ENCODE data around the gene PRKCD. TPM values are rescaled to one million over a fixed set of nuclear protein-coding genes. Genes with fewer than 3 reads are reported as not detected.
A peak's percentile ranks its signal among the peaks of the same experiment; 100 is the strongest.

Gene PRKCD
- total and polyA plus RNA-seq, 2 donors (not counting 1 experiment from before 2014, with no cell fraction given), result 46.7 to 68.8 TPM

GRCh38 chr3:53158765-53159155 is 2.2 kb upstream of the PRKCD start:
- Histone ChIP-seq H3K4me3 (ENCODE audit: control extremely low read depth in 1 of 5, extremely low read depth in 1 of 5, insufficient read depth in 1 of 5, low read depth in 2 of 5, low read length in 4 of 5) (no peak overlapping the region), H3K27me3 (replicated peaks in 1 of 4; ENCODE audit: control extremely low read depth in 1 of 4, control insufficient read depth in 3 of 4, insufficient read depth in 4 of 4, low read length in 3 of 4) (peaks cover 0 to 31% (median 12%) of the 10 kb centered on the region in 4 experiments), H4K20me1 (ENCODE audit: control insufficient read depth, insufficient read depth, low read length, poor library complexity, severe bottlenecking) (peaks cover 18% of the 10 kb centered on the region), H3K27ac (ENCODE audit: low read length in 2 of 2) (no peak overlapping the region), H3K4me2 (replicated peaks; ENCODE audit: low read depth, low read length, poor library complexity, severe bottlenecking) (peak overlapping the region; percentile 36), H3K9me3 (ENCODE audit: control extremely low read depth in 1 of 3, control insufficient read depth in 2 of 3, insufficient read depth in 1 of 3, low read length in 2 of 3) (no peaks in the 10 kb centered on the region), H3K79me2 (ENCODE audit: control insufficient read depth, insufficient read depth, low read length) (peaks cover 44% of the 10 kb centered on the region), H2AFZ (ENCODE audit: insufficient read depth, low read depth, low read length, poor library complexity, severe bottlenecking) (no peak overlapping the region), H3K36me3 (replicated peaks in 1 of 2; ENCODE audit: control extremely low read depth in 1 of 2, control insufficient read depth in 1 of 2, extremely low read depth in 1 of 2, insufficient read depth in 2 of 2, low read length in 1 of 2) (peaks cover 0 to 4% of the 10 kb centered on the region in 2 experiments), H3K4me1 (ENCODE audit: control insufficient read depth in 2 of 2, insufficient read depth in 2 of 2, low read length in 2 of 2) (peaks cover 33 to 46% of the 10 kb centered on the region in 2 donors), H3K9ac (ENCODE audit: low read length) (no peak overlapping the region)
- Mint-ChIP-seq H3K9me3 (ENCODE audit: insufficient read depth) (no peaks in the 10 kb centered on the region), H3K4me3 (peak overlapping the region; percentile 49), H3K27me3 (peaks cover 3% of the 10 kb centered on the region), H3K4me1 (peaks cover 38% of the 10 kb centered on the region), H3K27ac (peak overlapping the region; percentile 12)
- 40% methylated on average over 1 of the region's 2 CpGs for WGBS (ENCODE audit: insufficient coverage)
- TF ChIP-seq, protein P1, sequence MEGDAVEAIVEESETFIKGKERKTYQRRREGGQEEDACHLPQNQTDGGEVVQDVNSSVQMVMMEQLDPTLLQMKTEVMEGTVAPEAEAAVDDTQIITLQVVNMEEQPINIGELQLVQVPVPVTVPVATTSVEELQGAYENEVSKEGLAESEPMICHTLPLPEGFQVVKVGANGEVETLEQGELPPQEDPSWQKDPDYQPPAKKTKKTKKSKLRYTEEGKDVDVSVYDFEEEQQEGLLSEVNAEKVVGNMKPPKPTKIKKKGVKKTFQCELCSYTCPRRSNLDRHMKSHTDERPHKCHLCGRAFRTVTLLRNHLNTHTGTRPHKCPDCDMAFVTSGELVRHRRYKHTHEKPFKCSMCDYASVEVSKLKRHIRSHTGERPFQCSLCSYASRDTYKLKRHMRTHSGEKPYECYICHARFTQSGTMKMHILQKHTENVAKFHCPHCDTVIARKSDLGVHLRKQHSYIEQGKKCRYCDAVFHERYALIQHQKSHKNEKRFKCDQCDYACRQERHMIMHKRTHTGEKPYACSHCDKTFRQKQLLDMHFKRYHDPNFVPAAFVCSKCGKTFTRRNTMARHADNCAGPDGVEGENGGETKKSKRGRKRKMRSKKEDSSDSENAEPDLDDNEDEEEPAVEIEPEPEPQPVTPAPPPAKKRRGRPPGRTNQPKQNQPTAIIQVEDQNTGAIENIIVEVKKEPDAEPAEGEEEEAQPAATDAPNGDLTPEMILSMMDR (IDR thresholded peaks at IDR 0.05), result no peak
- no peak for TF ChIP-seq EZH2 (IDR thresholded peaks at IDR 0.05; ENCODE audit: borderline replicate concordance, insufficient read depth, low read depth, low read length, poor library complexity, severe bottlenecking)
- intact Hi-C loops (cut with micrococcal nuclease), result no loop called here
- POLR2A ChIA-PET, result interaction anchor here (0.6 to 1.5 kb wide), 3 partner anchors 22 to 49 kb away, joined by 3 to 6 read pairs (median 3); no protein-coding TSS in a partner anchor
- CTCF ChIA-PET, result interaction anchor here (1.0 to 3.8 kb wide), 9 partner anchors 11 to 44 kb away, joined by 3 to 48 read pairs (median 7); no protein-coding TSS in a partner anchor
- no peak for ATAC-seq (ENCODE audit: low read depth)
- no peak for DNase-seq
